Uterus (tissue), 4 donors: ENCODE results near the gene VIPR2. TPM values are rescaled to one million over a fixed set of nuclear protein-coding genes. Genes with fewer than 3 reads are reported as not detected.
A peak's percentile ranks its signal among the peaks of the same experiment; 100 is the strongest.

Experiments used
- DNase-seq, 2 donors: peaks; one replicate each; pipeline ENCODE4 v3.0.0-alpha.2; 2019 to 2020
- H3K27ac ChIP-seq, 2 donors: fragments of 200-600 bp; sonication (generic); 1 replicate in 1 of 2; 2 replicates in 1 of 2; pipeline ENCODE4 v1.5.1; 2016 to 2018
- H3K27me3 ChIP-seq, 2 donors: fragments of 200-600 bp; sonication (generic); one replicate each; pipeline ENCODE4 v1.5.1; 2018 to 2019; ENCODE audit warnings: control low read depth in 1 of 2
- H3K36me3 ChIP-seq, 2 donors: fragments of 200-600 bp; sonication (generic); one replicate each; pipeline ENCODE4 v1.5.1; 2019; ENCODE audit warnings: control low read depth in 1 of 2
- H3K4me1 ChIP-seq, 2 donors: fragments of 200-600 bp; sonication (generic); one replicate each; pipeline ENCODE4 v1.5.1; 2018 to 2019; ENCODE audit warnings: control low read depth in 1 of 2
- H3K4me3 ChIP-seq, 2 donors: fragments of 200-600 bp; sonication (generic); 1 replicate in 1 of 2; 2 replicates in 1 of 2; pipeline ENCODE4 v1.5.1; 2018 to 2019; ENCODE audit warnings: mild to moderate bottlenecking in 1 of 2
- H3K9me3 ChIP-seq, 2 donors: fragments of 200-600 bp; sonication (generic); one replicate each; pipeline ENCODE4 v1.5.1; 2019; ENCODE audit warnings: control low read depth in 1 of 2
- POLR2A ChIP-seq, 2 donors: fragments of 450-650 bp; IDR thresholded peaks; one replicate each; pipeline ENCODE4 v1.6.1; 2016; ENCODE audit warnings: antibody characterized with exemption in 2 of 2, mild to moderate bottlenecking in 1 of 2, moderate library complexity in 1 of 2
- intact Hi-C: fragments of 100-400 bp; cut with DNase I; formaldehyde crosslinking; loops from one replicate; pipeline ENCODE4 v1.15.1; 2023; ENCODE audit warnings: low total_unique reads
- total RNA-seq, 4 donors: library from RNA; depleted of rRNA in 3 of 4; stranded (reverse); fragments of >200 nt in 3 of 4; gene quantifications; one replicate each; pipeline versions ENCODE4 v1.1.0 to v1.2.4, GENCODE V29; 2014 to 2023
- TF ChIP-seq, protein P1 (sequence below), 4 experiments: fragments of 200-600 bp in 2 of 4; fragments of 450-650 bp in 2 of 4; sonication (generic) in 2 of 4; IDR thresholded peaks; one replicate each; pipeline ENCODE4 v1.5.1; 2016 to 2019; ENCODE audit warnings: antibody characterized with exemption in 4 of 4, mild to moderate bottlenecking in 2 of 4, moderate library complexity in 1 of 4
- donor health status: DM: yes; HTN: yes; CAD: no.

The VIPR2 gene
- total RNA-seq, 4 donors from 2014 or later, result 3.1 to 9.8 (median 4.5) TPM

DNA sequence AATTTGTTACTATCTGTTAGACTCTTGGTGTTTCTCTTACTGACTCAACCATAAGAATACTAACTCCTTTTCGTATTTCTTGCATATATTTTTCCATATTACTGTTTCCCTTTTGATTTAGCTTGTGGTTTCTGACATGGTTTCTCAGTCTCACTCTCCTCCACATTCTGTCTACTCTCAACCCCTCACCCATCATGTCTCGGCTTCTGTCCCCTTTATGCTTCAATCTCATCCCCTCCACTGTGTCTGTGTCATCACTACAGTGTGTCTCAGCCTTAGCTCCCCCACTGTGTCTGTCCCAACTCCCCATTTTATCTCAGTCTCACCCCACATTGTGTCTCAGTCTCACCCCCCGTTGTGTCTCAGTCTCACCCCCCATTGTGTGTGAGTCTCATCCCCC is 126.9 kb downstream of the VIPR2 start:
- Histone ChIP-seq H3K27me3 (no peaks in the 10 kb centered on the region), H3K4me3 (no peak overlapping the region), H3K4me1 (peaks cover under 1 to 13% of the 10 kb centered on the region in 2 donors), H3K27ac (no peak overlapping the region), H3K9me3 (no peaks in the 10 kb centered on the region), H3K36me3 (no peaks in the 10 kb centered on the region)
- TF ChIP-seq, protein P1, sequence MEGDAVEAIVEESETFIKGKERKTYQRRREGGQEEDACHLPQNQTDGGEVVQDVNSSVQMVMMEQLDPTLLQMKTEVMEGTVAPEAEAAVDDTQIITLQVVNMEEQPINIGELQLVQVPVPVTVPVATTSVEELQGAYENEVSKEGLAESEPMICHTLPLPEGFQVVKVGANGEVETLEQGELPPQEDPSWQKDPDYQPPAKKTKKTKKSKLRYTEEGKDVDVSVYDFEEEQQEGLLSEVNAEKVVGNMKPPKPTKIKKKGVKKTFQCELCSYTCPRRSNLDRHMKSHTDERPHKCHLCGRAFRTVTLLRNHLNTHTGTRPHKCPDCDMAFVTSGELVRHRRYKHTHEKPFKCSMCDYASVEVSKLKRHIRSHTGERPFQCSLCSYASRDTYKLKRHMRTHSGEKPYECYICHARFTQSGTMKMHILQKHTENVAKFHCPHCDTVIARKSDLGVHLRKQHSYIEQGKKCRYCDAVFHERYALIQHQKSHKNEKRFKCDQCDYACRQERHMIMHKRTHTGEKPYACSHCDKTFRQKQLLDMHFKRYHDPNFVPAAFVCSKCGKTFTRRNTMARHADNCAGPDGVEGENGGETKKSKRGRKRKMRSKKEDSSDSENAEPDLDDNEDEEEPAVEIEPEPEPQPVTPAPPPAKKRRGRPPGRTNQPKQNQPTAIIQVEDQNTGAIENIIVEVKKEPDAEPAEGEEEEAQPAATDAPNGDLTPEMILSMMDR (IDR thresholded peaks at IDR 0.05), result no peak
- TF ChIP-seq POLR2A (IDR thresholded peaks at IDR 0.05), result no peak
- no peak for DNase-seq
- intact Hi-C loops, result no loop called here

DNA sequence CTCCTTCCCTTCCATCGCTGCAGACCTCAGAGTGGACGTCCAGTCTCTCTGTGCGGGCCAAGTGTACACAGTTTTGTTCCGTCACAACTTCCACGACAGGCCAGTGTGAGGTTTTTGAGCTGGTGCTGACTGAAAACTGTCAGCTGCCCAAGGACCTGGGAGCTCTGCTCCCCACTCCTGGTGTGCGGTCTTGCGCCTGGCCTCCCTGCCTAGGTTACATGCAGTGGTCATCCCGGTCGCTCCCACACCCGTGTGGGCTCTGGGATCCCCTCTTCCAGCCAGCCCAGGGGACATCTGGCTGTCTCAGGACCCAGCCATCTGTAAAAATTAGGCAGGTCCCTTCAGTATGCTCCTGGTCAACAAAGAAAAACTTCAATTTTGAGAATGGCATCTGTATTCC is 127.5 kb downstream of the VIPR2 start:
- Histone ChIP-seq H3K4me3 (no peak overlapping the region), H3K27ac (no peak overlapping the region), H3K27me3 (no peaks in the 10 kb centered on the region), H3K36me3 (no peaks in the 10 kb centered on the region), H3K4me1 (peaks cover 4 to 13% of the 10 kb centered on the region in 2 donors), H3K9me3 (no peaks in the 10 kb centered on the region)
- no peak for TF ChIP-seq POLR2A (IDR thresholded peaks at IDR 0.05)
- TF ChIP-seq, protein P1 (IDR thresholded peaks at IDR 0.05), result no peak
- no peak for DNase-seq
- intact Hi-C loops, result no loop called here

DNA sequence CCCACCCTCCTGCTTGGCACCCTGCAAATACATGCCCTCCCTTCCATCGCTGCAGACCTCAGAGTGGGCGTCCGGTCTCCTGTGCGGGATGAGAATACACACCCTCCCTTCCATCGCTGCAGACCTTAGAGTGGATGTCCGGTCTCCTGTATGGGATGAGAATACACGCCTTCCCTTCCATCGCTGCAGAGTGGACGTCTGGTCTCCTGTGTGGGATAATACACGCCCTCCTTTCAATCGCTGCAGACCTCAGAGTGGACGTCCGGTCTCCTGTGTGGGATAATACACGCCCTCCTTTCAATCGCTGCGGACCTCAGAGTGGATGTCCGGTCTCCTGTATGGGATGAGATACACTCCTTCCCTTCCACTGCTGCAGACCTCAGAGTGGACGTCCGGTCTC is 128.1 kb downstream of the VIPR2 start:
- H3K9me3 ChIP-seq, result no peaks in the 10 kb centered on the region
- H3K4me1 ChIP-seq, result peaks cover 4 to 13% of the 10 kb centered on the region in 2 donors
- no peak overlapping the region for H3K4me3 ChIP-seq
- intact Hi-C loops, result no loop called here
- no peak for TF ChIP-seq POLR2A (IDR thresholded peaks at IDR 0.05)
- TF ChIP-seq, protein P1 (IDR thresholded peaks at IDR 0.05), result no peak
- no peaks in the 10 kb centered on the region for H3K36me3 ChIP-seq
- H3K27ac ChIP-seq, result peak overlapping the region; percentile 68 to 81
- no peak for DNase-seq
- H3K27me3 ChIP-seq, result no peaks in the 10 kb centered on the region

DNA sequence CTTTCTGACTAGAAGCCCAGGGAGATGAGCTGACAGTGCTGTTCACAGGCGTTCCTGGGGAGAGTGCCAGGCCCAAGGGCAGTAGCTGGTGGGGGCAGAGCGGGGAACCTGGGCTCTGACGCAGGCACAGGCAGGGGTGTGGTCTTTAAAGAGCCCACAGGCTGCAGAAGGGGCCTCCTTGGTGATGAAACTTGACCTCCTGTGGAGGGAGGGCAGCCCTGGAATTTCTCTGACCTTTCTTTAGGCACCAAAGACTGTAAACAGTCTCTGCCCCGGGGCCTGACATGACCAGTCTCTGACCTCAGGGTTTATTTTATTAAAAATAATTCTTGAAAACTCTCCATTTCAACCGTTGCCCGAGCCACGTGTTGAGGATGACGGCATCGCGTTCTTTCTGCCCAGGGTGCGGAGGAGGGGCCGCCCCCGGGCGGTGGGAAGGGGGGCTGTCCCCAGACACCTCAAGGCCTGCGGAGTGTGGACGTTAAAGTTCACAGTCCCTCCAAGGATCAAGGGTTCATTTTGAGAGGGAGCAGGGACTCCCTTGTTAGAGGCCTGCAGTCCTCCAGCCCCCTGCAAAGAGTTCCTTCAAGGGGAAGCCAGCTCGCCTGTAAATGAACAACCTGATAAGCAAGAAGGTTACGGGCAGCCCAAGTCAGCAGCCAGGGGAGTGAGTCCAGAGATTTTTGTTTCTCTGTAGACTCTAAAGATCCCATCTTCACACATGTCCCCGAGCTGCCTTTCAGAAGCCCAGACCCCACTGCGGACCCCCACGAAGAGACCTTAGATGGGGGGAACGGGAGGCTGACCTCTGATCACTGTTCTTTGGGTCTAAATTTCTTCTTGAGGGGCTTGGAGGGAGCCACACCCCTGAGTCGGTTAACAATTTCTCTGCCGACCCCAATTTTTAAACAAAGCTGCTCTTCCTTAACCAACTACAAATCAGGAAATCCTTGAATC is 128.9 kb downstream of the VIPR2 start:
- no peaks in the 10 kb centered on the region for H3K9me3 ChIP-seq
- DNase-seq, result peak; percentile 80 to 85
- TF ChIP-seq, protein P1 (IDR thresholded peaks at IDR 0.05), result no peak
- no peak for TF ChIP-seq POLR2A (IDR thresholded peaks at IDR 0.05)
- intact Hi-C loops, result no loop called here
- H3K4me3 ChIP-seq, result no peak overlapping the region
- H3K27ac ChIP-seq, result peak overlapping the region; percentile 68 to 81
- no peaks in the 10 kb centered on the region for H3K36me3 ChIP-seq
- H3K4me1 ChIP-seq, result peaks cover 4 to 13% of the 10 kb centered on the region in 2 donors
- H3K27me3 ChIP-seq, result no peaks in the 10 kb centered on the region

DNA sequence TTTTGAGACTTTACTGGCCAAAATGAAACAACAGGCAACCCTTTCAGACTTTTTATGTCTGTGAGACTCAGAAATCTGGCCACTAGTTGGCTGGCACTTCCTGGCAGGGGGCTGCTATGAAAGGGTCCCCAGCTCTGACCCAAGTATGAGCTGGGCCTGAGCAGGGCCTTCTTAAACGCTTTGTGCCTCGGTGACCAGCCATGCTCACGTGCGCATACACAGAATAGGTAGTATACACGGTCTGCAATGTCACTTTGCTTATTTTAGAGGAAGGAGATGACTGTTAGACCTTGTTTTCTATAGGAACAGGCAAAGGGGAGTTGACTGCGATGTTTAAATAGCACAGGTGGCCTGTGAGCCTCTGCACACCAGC is 129.6 kb downstream of the VIPR2 start:
- Histone ChIP-seq H3K4me3 (no peak overlapping the region), H3K27ac (peak overlapping the region; percentile 68 to 81), H3K9me3 (no peaks in the 10 kb centered on the region), H3K36me3 (no peaks in the 10 kb centered on the region), H3K27me3 (no peaks in the 10 kb centered on the region), H3K4me1 (peaks cover 4 to 13% of the 10 kb centered on the region in 2 donors)
- DNase-seq, result no peak
- TF ChIP-seq, protein P1 (IDR thresholded peaks at IDR 0.05), result no peak
- TF ChIP-seq POLR2A (IDR thresholded peaks at IDR 0.05), result no peak
- intact Hi-C loops, result no loop called here
